Neuronal stem cell (in vitro differentiated cells): ENCODE measurements around the gene ZDHHC24.

Experiments used
- DNase-seq: peaks from one replicate; pipeline ENCODE4 v3.0.0-alpha.2; 2013; ENCODE audit warnings: low spot score
- H2AFZ ChIP-seq: one replicate; pipeline ENCODE4 v1.6.1; 2013; ENCODE audit warnings: mild to moderate bottlenecking, low read length, inconsistent platforms
- H2AK5ac ChIP-seq: 2 replicates; pipeline ENCODE4 v1.6.1; 2013; ENCODE audit warnings: low read depth, mild to moderate bottlenecking, inconsistent platforms, low read length, moderate library complexity, mixed read lengths
- H2BK120ac ChIP-seq: 2 replicates; pipeline ENCODE4 v1.6.1; 2013; ENCODE audit warnings: low read depth, mild to moderate bottlenecking, inconsistent platforms, low read length, moderate library complexity, mixed read lengths
- H2BK12ac ChIP-seq: one replicate; pipeline ENCODE4 v1.6.1; 2013; ENCODE audit warnings: low read length, inconsistent platforms
- H2BK15ac ChIP-seq: 2 replicates; pipeline ENCODE4 v1.6.1; 2013; ENCODE audit warnings: mild to moderate bottlenecking, low read length, inconsistent platforms, mixed read lengths
- H2BK5ac ChIP-seq: one replicate; pipeline ENCODE4 v1.6.1; 2013; ENCODE audit warnings: inconsistent platforms, mild to moderate bottlenecking, low read length, moderate library complexity
- H3K14ac ChIP-seq: one replicate; pipeline ENCODE4 v1.6.1; 2013; ENCODE audit warnings: low read length, inconsistent platforms
- H3K18ac ChIP-seq: 2 replicates; pipeline ENCODE4 v1.6.1; 2013; ENCODE audit warnings: low read length, inconsistent platforms
- H3K23ac ChIP-seq: 2 replicates; pipeline ENCODE4 v1.6.1; 2013; ENCODE audit warnings: low read depth, mild to moderate bottlenecking, mixed read lengths, low read length, inconsistent platforms; ENCODE audit not compliant: poor library complexity
- H3K27ac ChIP-seq: replicated peaks from 3 replicates; pipeline ENCODE4 v1.5.1; 2013; ENCODE audit warnings: low read length, inconsistent platforms
- H3K27me3 ChIP-seq, 3 experiments: 2 replicates each; pipeline ENCODE4 v1.6.1; 2013; ENCODE audit warnings: low read length in 3 of 3, mild to moderate bottlenecking in 2 of 3, inconsistent platforms in 1 of 3, low read depth in 1 of 3, mixed read lengths in 1 of 3, moderate library complexity in 1 of 3; ENCODE audit not compliant: control insufficient read depth in 3 of 3, insufficient read depth in 3 of 3
- H3K36me3 ChIP-seq, 2 donors: replicated peaks in 1 of 2; 2 replicates each; pipeline ENCODE4 v1.6.1; 2013; ENCODE audit warnings: low read length in 2 of 2; ENCODE audit not compliant: control insufficient read depth in 2 of 2, insufficient read depth in 2 of 2
- H3K4ac ChIP-seq: 2 replicates; pipeline ENCODE4 v1.6.1; 2013; ENCODE audit warnings: inconsistent platforms, mild to moderate bottlenecking, low read length, moderate library complexity
- H3K4me1 ChIP-seq, 2 donors: 1 replicate in 1 of 2; 2 replicates in 1 of 2; pipeline ENCODE4 v1.6.1; 2013; ENCODE audit warnings: low read length in 2 of 2, low read depth in 1 of 2; ENCODE audit not compliant: control insufficient read depth in 2 of 2, insufficient read depth in 1 of 2
- H3K4me2 ChIP-seq: one replicate; pipeline ENCODE4 v1.6.1; 2013; ENCODE audit warnings: mild to moderate bottlenecking, low read length, inconsistent platforms; ENCODE audit not compliant: insufficient read depth, poor library complexity, severe bottlenecking
- H3K4me3 ChIP-seq, 2 donors: 2 replicates each; pipeline ENCODE4 v1.5.1; 2013; ENCODE audit warnings: low read length in 2 of 2, mild to moderate bottlenecking in 2 of 2, inconsistent platforms in 1 of 2, moderate library complexity in 1 of 2
- H3K79me1 ChIP-seq: one replicate; pipeline ENCODE4 v1.6.1; 2013; ENCODE audit warnings: low read depth, mild to moderate bottlenecking, inconsistent platforms, low read length, moderate library complexity
- H3K9ac ChIP-seq: one replicate; pipeline ENCODE4 v1.6.1; 2013; ENCODE audit warnings: mild to moderate bottlenecking, low read depth, low read length, inconsistent platforms; ENCODE audit not compliant: poor library complexity
- H3K9me3 ChIP-seq, 2 donors: replicated peaks in 1 of 2; 2 replicates each; pipeline versions ENCODE3 to v1.6.1; 2013; ENCODE audit warnings: low read length in 2 of 2, mild to moderate bottlenecking in 2 of 2, inconsistent platforms in 1 of 2, low read depth in 1 of 2, mixed read lengths in 1 of 2, moderate library complexity in 1 of 2; ENCODE audit not compliant: control insufficient read depth in 2 of 2, insufficient read depth in 1 of 2
- H4K8ac ChIP-seq: one replicate; pipeline ENCODE4 v1.6.1; 2013; ENCODE audit warnings: low read depth, mild to moderate bottlenecking, inconsistent platforms, low read length, moderate library complexity
- H4K91ac ChIP-seq: one replicate; pipeline ENCODE4 v1.6.1; 2013; ENCODE audit warnings: low read length, low read depth, mild to moderate bottlenecking, inconsistent platforms; ENCODE audit not compliant: poor library complexity
- WGBS, 2 donors: extraction: QIAGEN DNeasy Blood & Tissue Kit; methylation state at CpG; one replicate each; pipeline ENCODE4 v1.1.7; 2013; ENCODE audit warnings: missing lambda C conversion rate in 2 of 2, mixed read lengths in 1 of 2; ENCODE audit not compliant: insufficient read length in 2 of 2, insufficient replicate concordance in 1 of 2; ENCODE audit errors: extremely low coverage in 2 of 2; 5-methylcytosine and 5-hydroxymethylcytosine counted together

The ZDHHC24 gene

DNA sequence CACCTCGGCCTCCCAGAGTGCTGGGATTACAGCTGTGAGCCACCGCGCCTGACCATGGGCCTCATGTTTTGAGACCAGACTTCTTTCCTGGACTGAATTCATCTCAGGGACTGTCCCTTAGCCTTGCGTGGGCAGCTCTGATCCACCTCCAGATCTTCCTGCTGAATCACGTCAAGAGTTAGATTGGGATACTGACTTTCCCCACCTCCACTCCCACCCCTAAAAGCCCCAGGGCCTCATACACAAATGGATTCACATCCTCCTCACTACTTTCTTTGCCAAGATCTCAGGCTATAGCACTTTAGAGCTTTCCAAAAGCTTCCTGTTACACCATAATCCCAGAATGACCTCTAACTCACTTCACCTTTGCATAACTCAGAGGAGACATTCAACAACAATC lies 35.0 kb upstream of the ZDHHC24 start:
- no CpG with 5 or more reads among the region's 5 CpGs for WGBS, 2 donors
- H3K4ac ChIP-seq: no peak overlapping the region
- peaks cover 0 to 3% of the 10 kb centered on the region in 2 donors for H3K4me1 ChIP-seq
- no peak overlapping the region for H3K23ac ChIP-seq
- H2BK15ac ChIP-seq: no peak overlapping the region
- H4K8ac ChIP-seq: no peak overlapping the region
- no peak overlapping the region for H3K18ac ChIP-seq
- H2AK5ac ChIP-seq: no peak overlapping the region
- H2BK12ac ChIP-seq: no peak overlapping the region
- peaks cover 0 to 3% (median 0%) of the 10 kb centered on the region in 3 experiments for H3K27me3 ChIP-seq
- H2AFZ ChIP-seq: no peak overlapping the region
- no peaks in the 10 kb centered on the region for H3K36me3 ChIP-seq
- H2BK120ac ChIP-seq: no peak overlapping the region
- H2BK5ac ChIP-seq: no peak overlapping the region
- H3K4me2 ChIP-seq: no peak overlapping the region
- H3K4me3 ChIP-seq: no peak overlapping the region
- H4K91ac ChIP-seq: no peak overlapping the region
- H3K14ac ChIP-seq: no peak overlapping the region
- peaks cover 0 to 8% of the 10 kb centered on the region in 2 donors for H3K9me3 ChIP-seq
- no peak overlapping the region for H3K9ac ChIP-seq
- no peak overlapping the region for H3K27ac ChIP-seq
- no peak for DNase-seq
- H3K79me1 ChIP-seq: no peaks in the 10 kb centered on the region

DNA sequence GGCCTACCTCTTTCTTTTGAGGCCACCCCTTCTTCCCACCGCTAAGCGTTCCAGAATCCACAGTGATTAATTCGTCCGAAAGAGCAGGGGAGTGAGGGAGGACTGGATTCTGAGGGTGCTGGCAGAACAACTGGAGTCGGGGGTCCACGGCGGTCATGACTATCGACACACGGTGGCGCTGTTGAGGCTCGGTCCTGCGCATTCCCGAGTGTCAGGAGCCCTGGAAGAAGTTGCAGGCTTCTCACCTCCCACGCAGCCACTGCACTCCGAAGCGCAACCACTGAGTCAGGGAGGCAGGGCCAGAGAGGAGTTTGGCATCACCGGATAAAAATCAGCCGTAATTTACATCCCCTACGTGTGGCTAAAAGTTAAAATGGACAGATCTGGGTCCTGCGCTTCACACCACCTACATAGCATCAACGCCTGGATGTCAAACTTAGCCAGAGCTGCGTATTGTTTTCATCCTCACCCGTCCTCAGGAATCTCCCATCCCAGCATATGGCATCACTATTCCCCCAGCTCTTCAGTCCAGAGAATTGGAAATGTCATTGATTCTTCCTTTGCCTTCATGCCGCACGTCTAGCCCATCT lies 33.3 kb upstream of the ZDHHC24 start:
- peak overlapping the region; percentile 30 for H2AFZ ChIP-seq
- H3K36me3 ChIP-seq: no peaks in the 10 kb centered on the region
- peaks cover 0 to 8% of the 10 kb centered on the region in 2 donors for H3K9me3 ChIP-seq
- no CpG with 5 or more reads among the region's 25 CpGs for WGBS, 2 donors
- no peak overlapping the region for H2BK5ac ChIP-seq
- H2BK120ac ChIP-seq: peak overlapping the region; percentile 42
- H3K14ac ChIP-seq: no peak overlapping the region
- no peak overlapping the region for H2BK15ac ChIP-seq
- H3K9ac ChIP-seq: no peak overlapping the region
- H3K27ac ChIP-seq: no peak overlapping the region
- H2BK12ac ChIP-seq: no peak overlapping the region
- H3K4me3 ChIP-seq: no peak overlapping the region
- no peak overlapping the region for H3K4ac ChIP-seq
- no peak overlapping the region for H2AK5ac ChIP-seq
- peak overlapping the region; percentile 28 for H3K18ac ChIP-seq
- H3K23ac ChIP-seq: no peak overlapping the region
- peak; percentile 64 for DNase-seq
- peaks cover 0 to 3% of the 10 kb centered on the region in 2 donors for H3K4me1 ChIP-seq
- H3K79me1 ChIP-seq: no peaks in the 10 kb centered on the region
- H4K8ac ChIP-seq: no peak overlapping the region
- no peak overlapping the region for H4K91ac ChIP-seq
- peaks cover 0 to 3% (median 0%) of the 10 kb centered on the region in 3 experiments for H3K27me3 ChIP-seq
- peak overlapping the region; percentile 13 for H3K4me2 ChIP-seq

DNA sequence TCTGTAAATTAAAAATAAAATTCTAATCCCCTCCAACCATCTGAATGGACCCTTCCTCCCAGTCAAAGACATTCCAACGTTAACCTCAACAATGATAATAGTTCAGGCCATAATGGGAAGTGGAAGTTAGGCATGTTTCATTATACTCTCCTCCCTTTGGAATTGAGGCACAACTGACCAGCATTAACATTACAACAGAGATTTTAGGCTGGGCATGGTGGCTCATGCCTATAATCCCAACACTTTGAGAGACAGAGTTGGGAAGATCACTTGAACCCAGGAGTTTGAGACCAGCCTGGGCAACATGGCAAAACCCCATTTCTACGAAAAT lies 25.0 kb upstream of the ZDHHC24 start:
- no CpG with 5 or more reads among the region's 2 CpGs for WGBS, 2 donors
- DNase-seq: no peak

DNA sequence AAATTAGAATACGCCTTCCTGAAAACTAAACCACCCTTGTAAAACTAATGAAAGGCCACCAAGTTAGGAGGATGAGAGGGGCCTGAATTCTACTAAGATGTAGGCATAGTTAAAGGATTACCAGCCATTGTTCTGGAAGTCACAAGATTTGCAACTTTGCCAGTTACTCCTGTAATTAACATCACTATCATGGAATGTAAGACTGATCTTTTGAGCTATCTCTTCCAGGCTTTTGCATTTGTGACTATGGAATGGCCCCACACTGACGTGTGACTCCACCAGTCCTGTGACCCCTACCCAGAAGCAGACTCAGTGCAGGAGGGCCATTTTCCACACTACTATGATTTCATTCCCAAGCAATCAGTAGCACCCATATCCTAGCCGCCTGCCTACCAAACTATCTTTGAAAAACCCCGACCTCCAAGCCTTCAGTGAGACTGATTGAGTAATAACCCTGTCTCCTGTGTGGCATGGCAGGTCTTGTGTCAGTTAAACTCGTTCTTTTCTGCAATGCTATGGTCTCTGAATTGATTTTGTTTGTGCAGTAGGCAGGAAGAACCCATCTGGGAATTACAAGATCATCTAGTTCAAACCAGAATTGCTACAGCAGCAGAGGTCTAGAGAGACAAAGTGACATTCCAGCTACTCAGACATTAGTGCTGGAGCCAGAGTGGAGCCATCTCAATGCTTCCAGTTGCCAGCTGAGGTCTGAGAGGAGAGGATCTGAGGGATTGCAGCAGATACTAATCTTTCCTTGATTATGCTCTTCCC lies 24.4 kb upstream of the ZDHHC24 start:
- Histone ChIP-seq H3K14ac (no peak overlapping the region), H3K23ac (no peak overlapping the region), H2BK15ac (no peak overlapping the region), H4K8ac (no peak overlapping the region), H2BK12ac (no peak overlapping the region), H3K79me1 (no peaks in the 10 kb centered on the region), H3K18ac (no peak overlapping the region), H3K36me3 (no peaks in the 10 kb centered on the region), H2AK5ac (no peak overlapping the region), H3K27me3 (no peaks in the 10 kb centered on the region), H3K4ac (no peak overlapping the region), H2BK120ac (no peak overlapping the region), H3K4me2 (no peak overlapping the region), H3K4me1 (peaks cover 6 to 13% of the 10 kb centered on the region in 2 donors), H4K91ac (no peak overlapping the region), H3K9ac (no peak overlapping the region), H3K27ac (no peak overlapping the region), H2BK5ac (no peak overlapping the region), H2AFZ (peak overlapping the region; percentile 70), H3K9me3 (no peaks in the 10 kb centered on the region), H3K4me3 (no peak overlapping the region)
- WGBS, 2 donors: no CpG with 5 or more reads among the region's 5 CpGs
- no peak for DNase-seq

More for the DNA sequence above, 25.0 kb upstream of the ZDHHC24 start:
- H3K9ac ChIP-seq: no peak overlapping the region
- H4K8ac ChIP-seq: no peak overlapping the region
- no peaks in the 10 kb centered on the region for H3K79me1 ChIP-seq
- peaks cover 6 to 13% of the 10 kb centered on the region in 2 donors for H3K4me1 ChIP-seq
- no peak overlapping the region for H2BK15ac ChIP-seq
- H3K4me3 ChIP-seq: no peak overlapping the region
- H2BK12ac ChIP-seq: no peak overlapping the region
- H2AK5ac ChIP-seq: no peak overlapping the region
- H3K36me3 ChIP-seq: no peaks in the 10 kb centered on the region
- no peak overlapping the region for H3K23ac ChIP-seq
- no peak overlapping the region for H4K91ac ChIP-seq
- no peak overlapping the region for H3K14ac ChIP-seq
- no peak overlapping the region for H2BK120ac ChIP-seq
- H3K4me2 ChIP-seq: no peak overlapping the region
- no peak overlapping the region for H2BK5ac ChIP-seq
- peak overlapping the region; percentile 70 for H2AFZ ChIP-seq
- no peak overlapping the region for H3K18ac ChIP-seq
- no peak overlapping the region for H3K4ac ChIP-seq
- no peaks in the 10 kb centered on the region for H3K9me3 ChIP-seq
- no peaks in the 10 kb centered on the region for H3K27me3 ChIP-seq
- H3K27ac ChIP-seq: no peak overlapping the region
